CMK (cell line): ENCODE data around the gene EXOSC7.

Experiments used
- DNase-seq: peaks from one replicate; pipeline ENCODE4 v3.0.0-alpha.2; 2010; ENCODE audit warnings: low read depth

EXOSC7 gene

GRCh38 chr3:45055411-45056143, 79.5 kb downstream of the EXOSC7 start:
- DNase-seq: no peak

GRCh38 chr3:45056608-45057301, 80.7 kb downstream of the EXOSC7 start:
- DNase-seq: no peak

- no peak for DNase-seq
Observed at GRCh38 chr3:45057557-45057956, 81.5 kb downstream of the EXOSC7 start.

- no peak for DNase-seq
Observed at GRCh38 chr3:45059132-45059531, 83.1 kb downstream of the EXOSC7 start.

GRCh38 chr3:45060165-45060892, 84.3 kb downstream of the EXOSC7 start:
- no peak for DNase-seq
